Right ventricle myocardium superior (tissue), 1 donor: ENCODE results near the gene ENOSF1. TPM values are rescaled to one million over a fixed set of nuclear protein-coding genes. Genes with fewer than 3 reads are reported as not detected.

Source experiments
- ATAC-seq: fragments of 200-7000 bp; cut with Tn5 transposase; one replicate; pipeline ENCODE4 v1.9.1; 2020; ENCODE audit warnings: mild to moderate bottlenecking; ENCODE audit not compliant: poor library complexity
- DNase-seq: peaks from one replicate; pipeline ENCODE4 v3.0.0-alpha.2; 2020
- intact Hi-C: fragments of 100-400 bp; cut with DNase I; formaldehyde crosslinking; loops from one replicate; pipeline ENCODE4 v1.11.2; 2022
- total RNA-seq: library from RNA; stranded (reverse); fragmentation: NEBNext Ultra II Directional; extraction: Animal tissue kit (Norgen Biotek cat#: 25700); gene quantifications from one replicate; pipeline ENCODE4 v1.2.1, GENCODE V29; 2021
- donor health status: DM: no; HTN: yes; CAD: no; lungs with severe emphysema.

The ENOSF1 gene
- total RNA-seq, 1 donor from 2014 or later: 20.9 TPM

GRCh38 chr18:655445-655844, 57.0 kb downstream of the ENOSF1 start:
- ATAC-seq (no peak), DNase-seq (no peak)
- intact Hi-C loops: no loop called here

- intact Hi-C loops: no loop called here
- DNase-seq (no peak), ATAC-seq (no peak)
Measured at GRCh38 chr18:654601-655000, 57.8 kb downstream of the ENOSF1 start.

DNA sequence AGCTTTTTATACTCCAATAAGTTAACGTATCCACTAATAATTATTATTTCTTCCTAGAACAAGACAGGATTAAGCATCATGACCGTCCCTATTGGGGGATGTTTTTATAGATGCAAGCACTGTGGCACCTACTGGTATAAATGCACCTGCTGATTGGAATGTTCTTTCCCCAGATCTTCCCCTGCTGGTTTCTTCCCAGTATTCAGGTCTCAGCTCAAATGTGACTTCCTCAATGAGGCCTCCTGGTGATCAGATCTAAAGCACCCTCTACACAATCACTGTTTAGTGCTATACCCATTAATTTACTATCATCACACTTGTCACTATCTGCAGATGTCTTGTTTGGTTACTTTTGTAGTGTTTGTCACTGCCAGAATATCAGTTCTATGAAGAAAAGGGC, 58.9 kb downstream of the ENOSF1 start:
- intact Hi-C loops: no loop called here
- ATAC-seq: no peak

GRCh38 chr18:652131-652530, 60.3 kb downstream of the ENOSF1 start:
- intact Hi-C loops: no loop called here
- no peak for DNase-seq
- no peak for ATAC-seq

More for the DNA sequence above, 58.9 kb downstream of the ENOSF1 start:
- no peak for DNase-seq

- no peak for ATAC-seq
- DNase-seq: no peak
- intact Hi-C loops: no loop called here
Measured at GRCh38 chr18:650428-650858, 62.0 kb downstream of the ENOSF1 start.

GRCh38 chr18:649341-649740, 63.1 kb downstream of the ENOSF1 start:
- no peak for DNase-seq
- ATAC-seq: no peak
- intact Hi-C loops: no loop called here

DNA sequence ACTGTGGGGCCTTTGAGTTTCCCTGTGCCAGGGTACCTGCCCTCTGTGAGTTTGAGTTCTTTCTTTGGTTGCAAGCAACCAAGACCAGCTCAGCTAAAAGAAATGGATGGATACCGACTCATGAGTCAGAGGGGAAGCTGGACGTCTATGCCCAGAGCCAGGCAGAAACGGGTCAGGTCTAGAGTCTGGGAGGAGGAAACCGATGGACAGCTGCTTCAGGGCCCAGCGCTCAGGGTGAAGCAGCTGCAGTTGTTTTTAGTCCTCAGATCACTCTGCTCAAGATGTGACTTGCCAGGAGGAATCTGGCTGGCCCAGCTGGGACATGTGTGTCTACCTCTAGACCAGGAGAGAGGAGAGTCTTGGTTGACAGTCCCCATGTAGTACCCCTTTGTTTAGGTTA, 65.1 kb downstream of the ENOSF1 start:
- no peak for DNase-seq
- no peak for ATAC-seq
- intact Hi-C loops: no loop called here

- ATAC-seq (no peak), DNase-seq (no peak)
- intact Hi-C loops: no loop called here
Measured at GRCh38 chr18:644395-645004, 67.9 kb downstream of the ENOSF1 start.

DNA sequence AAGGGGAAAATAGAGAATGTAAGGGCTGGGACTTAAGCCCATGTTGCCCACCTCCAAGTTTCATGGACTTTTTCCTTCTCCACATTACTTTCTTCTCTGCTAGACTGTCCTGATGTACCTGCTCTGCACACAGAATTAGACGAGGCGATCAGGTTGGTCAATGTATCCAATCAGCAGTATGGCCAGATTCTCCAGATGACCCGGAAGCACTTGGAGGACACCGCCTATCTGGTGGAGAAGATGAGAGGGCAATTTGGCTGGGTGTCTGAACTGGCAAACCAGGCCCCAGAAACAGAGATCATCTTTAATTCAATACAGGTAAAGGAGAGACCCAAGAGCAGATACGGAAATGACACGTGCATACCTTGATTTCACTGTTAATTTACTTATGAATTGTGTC, 71.2 kb downstream of the ENOSF1 start:
- intact Hi-C loops: no loop called here
- no peak for ATAC-seq
- DNase-seq: no peak

GRCh38 chr18:635171-635570, 77.3 kb downstream of the ENOSF1 start:
- DNase-seq: no peak
- ATAC-seq: no peak
- intact Hi-C loops: no loop called here

DNA sequence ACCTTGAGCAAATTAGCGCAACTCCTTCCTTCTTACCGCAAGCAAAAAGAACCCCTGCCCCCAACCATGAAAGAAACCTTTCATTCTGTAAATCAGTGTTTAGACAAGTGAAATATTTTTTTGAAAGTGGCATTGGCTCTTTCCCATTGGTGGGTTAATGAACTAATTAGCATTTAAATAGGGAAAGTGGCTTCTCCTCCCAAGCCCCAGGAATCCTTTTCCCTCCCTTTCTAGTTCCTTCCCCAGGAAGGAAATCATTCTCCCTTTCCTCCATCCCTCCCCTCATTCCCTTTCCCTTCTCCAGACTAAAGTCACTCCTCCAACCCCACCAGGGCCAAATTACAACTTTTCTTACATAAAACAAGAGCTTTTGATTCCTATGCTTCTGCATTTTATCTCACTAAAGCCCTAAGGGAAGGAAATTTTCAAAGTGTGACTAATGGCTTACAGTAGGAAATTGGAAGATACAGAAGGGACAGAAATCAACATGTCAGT, 77.8 kb downstream of the ENOSF1 start:
- DNase-seq (no peak), ATAC-seq (no peak)
- intact Hi-C loops: no loop called here

GRCh38 chr18:631560-631959, 80.9 kb downstream of the ENOSF1 start:
- ATAC-seq (no peak), DNase-seq (no peak)
- intact Hi-C loops: no loop called here

DNA sequence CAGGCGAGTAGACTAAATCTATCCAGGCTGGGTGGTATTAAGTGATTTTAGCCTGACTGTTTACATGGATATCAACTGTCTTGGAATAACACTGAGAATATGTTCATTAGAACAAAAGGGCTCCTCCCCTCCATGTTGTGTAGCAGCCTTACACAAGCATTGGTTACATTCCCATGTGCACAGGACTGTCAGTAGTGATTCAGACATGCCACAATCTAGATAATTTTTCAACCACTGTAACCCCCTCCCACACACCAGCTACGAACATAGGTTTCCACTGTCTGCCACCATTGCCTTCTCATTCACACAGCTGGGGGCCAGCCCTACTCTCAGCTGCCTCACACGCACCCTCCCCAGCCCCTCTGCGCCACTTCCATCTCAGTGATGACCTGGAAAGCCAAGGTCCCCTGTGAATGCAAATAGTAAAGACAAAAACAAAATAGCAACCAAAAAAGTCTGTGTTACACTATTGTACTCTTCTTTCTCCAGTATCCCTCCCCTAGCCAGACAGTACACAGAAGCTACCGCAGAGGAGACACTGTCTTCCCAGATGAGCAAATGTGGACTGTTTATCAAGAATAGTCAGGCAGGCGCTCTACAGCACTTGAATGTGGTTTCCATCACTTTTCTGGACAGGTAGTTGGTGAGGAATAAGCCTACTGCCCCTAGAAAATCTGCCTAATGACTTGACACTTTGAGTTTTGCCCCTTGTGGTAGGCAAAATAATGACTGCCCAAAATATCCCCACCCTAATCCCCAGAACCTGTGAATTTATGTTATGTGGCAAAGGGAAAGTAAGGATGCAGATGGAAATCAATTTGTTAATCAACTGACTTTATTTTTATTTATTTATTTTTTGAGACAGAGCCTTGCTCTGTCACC, 82.9 kb downstream of the ENOSF1 start:
- no peak for DNase-seq
- no peak for ATAC-seq
- intact Hi-C loops: no loop called here

DNA sequence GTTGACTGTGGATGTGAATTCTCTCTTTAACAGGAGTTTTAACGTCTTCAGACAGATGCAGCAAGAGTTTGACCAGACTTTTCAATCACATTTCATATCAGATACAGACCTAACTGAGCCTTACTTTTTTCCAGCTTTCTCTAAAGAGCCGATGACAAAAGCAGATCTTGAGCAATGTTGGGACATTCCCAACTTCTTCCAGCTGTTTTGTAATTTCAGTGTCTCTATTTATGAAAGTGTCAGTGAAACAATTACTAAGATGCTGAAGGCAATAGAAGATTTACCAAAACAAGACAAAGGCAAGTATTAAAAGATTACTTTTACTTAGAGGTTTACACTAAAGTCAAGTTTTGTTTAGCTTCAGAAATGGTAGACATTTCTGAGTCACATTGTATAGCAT, 85.2 kb downstream of the ENOSF1 start:
- intact Hi-C loops: no loop called here

DNA sequence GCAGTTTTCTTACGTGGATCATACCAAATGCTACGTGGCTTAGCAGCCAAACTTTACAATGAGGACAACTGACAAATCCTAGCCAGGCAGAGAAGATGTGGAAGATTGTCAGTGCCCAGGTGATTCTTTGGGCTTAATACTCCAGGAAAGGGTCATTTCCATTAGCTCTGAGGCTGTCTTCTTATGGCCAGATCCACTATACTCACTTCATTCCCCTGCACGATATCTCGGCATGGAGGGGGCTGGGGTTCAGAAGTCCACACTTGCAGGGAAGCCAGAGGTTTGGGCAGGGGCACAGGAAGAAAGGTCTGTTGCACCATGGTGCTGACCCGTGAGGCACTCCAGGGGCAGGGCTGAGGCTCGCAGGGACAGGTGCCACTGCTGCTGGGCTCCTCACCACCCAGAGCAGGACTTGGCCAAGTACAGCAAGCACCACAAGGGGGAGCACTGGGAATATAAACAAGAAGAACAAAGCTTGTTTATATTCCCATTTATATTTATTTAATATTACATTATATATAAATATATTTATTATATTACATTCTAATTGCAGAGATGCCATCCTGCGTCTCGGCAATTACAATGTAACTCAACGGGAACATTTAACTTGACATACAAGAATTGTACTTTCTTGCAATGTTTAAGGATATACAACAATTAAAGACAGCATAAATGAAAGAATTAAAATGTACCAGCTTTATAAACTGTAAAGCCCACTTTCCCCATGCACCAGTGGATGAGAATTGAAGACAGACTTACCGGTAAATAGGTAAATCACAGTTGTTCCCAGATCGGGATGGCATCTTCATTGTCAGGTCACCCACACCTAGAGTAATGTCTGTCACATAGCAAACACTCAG, 88.4 kb downstream of the ENOSF1 start:
- intact Hi-C loops: loop anchor here (5.0 kb wide), 1 partner anchor 213 kb away; no protein-coding TSS in a partner anchor
- DNase-seq (peak; percentile 66), ATAC-seq (peak; percentile 55)

More for the DNA sequence above, 85.2 kb downstream of the ENOSF1 start:
- no peak for DNase-seq
- ATAC-seq: no peak

DNA sequence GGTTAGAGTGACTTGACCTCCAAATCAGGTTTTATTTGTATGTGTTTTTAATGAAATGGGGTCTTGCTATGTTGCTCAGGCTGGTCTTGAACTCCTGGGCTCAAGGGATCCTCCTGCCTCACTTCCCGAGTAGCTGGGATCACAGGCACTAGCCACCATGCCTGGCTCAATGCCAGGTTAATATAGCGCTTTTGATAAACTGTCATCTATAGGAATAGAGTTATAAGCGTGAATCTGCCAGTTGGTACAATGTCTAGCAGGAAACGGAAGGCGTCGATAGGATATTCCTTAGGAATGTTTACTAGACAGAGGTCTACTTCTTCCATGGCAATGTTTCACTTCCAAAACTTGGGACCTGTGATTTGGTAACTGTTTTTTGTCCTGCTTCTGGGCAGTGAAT, 90.1 kb downstream of the ENOSF1 start:
- intact Hi-C loops: loop anchor here (5.0 kb wide), 1 partner anchor 215 kb away; no protein-coding TSS in a partner anchor
- ATAC-seq (no peak), DNase-seq (no peak)

DNA sequence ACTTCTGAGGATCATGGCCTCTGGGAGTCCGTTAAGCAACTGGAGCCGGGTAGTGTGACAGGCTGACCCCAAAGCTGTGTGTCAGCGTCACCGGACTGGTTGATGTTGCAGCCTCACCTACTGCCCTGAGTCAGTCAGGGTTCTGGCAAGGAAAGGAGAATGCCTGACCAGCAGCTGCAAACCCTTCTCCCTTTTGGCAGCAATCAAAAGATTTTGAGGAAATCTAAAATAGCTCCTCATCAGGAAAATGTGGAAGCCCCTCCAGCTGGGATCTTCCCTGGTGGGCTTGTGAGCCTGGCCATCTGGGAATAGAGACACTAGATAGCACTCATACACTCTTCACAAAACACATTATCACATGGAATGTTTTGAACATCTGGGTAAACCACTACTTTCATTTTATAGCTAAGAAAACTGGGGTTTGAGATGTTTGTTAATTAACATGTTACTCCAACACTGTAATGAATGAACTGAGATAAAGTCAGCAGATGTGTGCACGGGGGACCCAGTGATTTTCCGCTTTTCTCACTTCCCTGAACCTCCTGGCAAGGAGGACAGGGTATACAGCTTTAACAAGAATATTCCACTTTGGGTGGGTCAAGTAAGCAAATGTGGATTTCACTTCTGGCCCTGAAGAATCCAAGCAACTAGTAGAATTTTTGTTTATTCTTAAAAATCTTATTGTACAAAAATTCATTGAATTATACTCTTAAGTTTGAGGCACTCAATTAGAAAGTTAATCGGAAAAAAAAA, 91.0 kb downstream of the ENOSF1 start:
- DNase-seq (no peak), ATAC-seq (no peak)
- intact Hi-C loops: loop anchor here (5.0 kb wide), 1 partner anchor 216 kb away; no protein-coding TSS in a partner anchor
